HG03135 (cell line): ENCODE data around the gene DEPDC5.
"Not testable (repeated sequence)": the region's sequence is repeated elsewhere in the genome, so short reads cannot be mapped to it uniquely, and the experiment has no call there.

ENCODE experiments used
- ATAC-seq: cut with Tn5 transposase; IDR thresholded peaks from one replicate; pipeline ENCODE4 v1.9.1; 2021; ENCODE audit warnings: mild to moderate bottlenecking, moderate library complexity; ENCODE audit not compliant: unreplicated experiment

The DEPDC5 gene

GRCh38 chr22:31753634-31754501 lies at the start of gene DEPDC5:
TSS of gene DEPDC5 (plus strand) at chr22:31754019. CDS start at chr22:31754922, 903 bp downstream.
- peak; percentile 70 for ATAC-seq

- no peak for ATAC-seq
Measured at GRCh38 chr22:31707519-31707918, 46.3 kb upstream of the DEPDC5 start.

- not testable (repeated sequence) for ATAC-seq
Measured at GRCh38 chr22:31711226-31711625, 42.6 kb upstream of the DEPDC5 start.

DNA sequence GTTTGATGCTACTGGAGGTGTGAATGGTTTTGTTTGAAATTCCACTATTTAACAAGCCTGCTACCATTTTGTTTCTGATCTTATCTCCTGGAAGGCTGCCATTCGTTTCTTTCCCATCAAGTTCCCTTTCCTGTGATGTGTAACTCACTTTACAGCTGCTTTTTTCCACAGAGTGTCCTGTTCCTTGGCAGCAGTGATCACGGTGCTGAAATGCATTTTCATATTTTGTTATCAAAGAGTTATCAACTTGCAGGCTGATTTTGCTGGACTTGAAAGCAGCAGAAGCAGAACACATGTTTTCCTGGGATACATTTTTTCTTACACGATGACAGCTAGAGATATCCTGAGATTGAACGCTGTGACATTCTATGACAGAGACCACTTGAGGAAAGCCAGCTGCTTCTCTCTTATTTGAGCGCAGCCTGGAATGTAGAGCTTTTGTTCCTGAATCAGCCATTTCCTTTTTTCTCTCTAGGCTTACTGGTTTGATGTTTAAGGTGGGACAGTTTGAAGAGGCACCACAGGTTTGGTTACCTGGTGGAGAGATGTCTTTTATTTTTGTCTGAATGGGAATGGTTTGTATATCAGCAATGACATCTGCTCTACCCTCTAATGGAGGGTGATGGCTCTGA lies 38.6 kb upstream of the DEPDC5 start:
- no peak for ATAC-seq

DNA sequence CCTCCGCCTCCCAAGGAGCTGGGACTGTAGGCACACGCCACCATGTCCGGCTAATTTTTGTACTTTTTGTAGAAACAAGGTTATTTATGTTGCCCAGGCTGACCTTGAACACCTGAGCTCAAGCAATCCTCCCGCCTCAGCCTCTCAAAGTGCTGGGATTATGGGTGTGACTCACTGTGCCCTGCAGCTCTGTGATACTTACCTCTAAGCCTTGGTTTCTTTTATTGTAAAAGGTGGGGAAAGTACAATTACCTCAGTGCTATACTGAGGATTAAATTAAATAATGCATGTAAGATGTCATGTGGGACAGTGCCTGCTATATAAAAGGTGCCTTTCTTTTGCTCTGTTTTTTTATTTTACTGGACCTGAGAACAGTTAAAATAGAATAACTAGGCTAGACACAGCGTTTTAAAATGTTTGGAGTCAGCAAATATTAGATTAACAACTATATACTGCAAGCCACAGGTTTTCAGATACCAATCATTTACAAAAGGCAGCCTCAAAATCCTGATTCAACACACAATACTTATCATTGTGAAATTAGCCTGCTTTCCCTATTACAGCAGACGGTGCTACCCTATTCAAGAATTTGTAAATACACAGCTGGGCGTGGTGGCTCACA lies 33.9 kb upstream of the DEPDC5 start:
- no peak for ATAC-seq

DNA sequence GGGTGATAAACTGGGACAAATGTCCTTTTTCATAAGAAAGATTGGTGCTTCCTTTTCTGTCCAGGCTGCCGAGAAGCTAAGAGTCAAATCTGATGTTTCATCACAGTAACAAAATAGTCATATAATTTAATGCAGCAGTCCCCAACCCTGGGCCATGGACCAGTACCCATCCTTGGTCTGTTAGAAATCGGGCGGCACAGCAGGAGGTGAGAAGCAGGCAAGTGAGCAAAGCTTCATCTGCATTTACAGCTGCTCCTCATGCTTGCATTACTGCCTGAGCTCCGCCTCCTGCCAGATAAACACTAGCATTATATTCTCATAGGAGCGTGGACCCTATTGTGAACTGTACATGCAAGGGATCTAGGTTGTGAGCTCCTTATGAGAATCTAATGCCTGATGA lies 30.1 kb upstream of the DEPDC5 start:
- no peak for ATAC-seq

DNA sequence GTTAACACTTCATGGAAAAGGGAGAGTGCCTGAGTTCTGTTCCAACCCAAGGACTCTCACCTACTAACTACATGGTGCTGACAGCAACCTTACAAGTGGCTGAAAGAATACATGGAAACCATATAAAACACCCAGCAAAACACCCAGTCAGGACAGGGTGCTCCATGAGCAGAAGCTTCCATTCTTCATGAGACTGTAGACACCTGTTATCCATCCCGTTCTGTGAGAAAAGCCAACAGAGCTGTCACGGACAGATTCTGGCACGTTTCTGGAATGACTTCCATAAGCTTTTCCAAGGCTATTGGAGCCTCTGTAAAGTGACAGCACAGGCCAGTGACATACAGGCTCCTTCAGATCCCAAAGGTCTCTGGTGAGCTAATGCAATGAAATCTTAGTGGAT lies 27.1 kb upstream of the DEPDC5 start:
- no peak for ATAC-seq

GRCh38 chr22:31728857-31729256 lies 25.0 kb upstream of the DEPDC5 start:
- no peak for ATAC-seq

- ATAC-seq: no peak
Measured at GRCh38 chr22:31730344-31730711, 23.5 kb upstream of the DEPDC5 start.

- ATAC-seq: no peak
Measured at GRCh38 chr22:31732089-31732829, 21.6 kb upstream of the DEPDC5 start.

- ATAC-seq: no peak
Measured at GRCh38 chr22:31733580-31734079, 20.2 kb upstream of the DEPDC5 start.

DNA sequence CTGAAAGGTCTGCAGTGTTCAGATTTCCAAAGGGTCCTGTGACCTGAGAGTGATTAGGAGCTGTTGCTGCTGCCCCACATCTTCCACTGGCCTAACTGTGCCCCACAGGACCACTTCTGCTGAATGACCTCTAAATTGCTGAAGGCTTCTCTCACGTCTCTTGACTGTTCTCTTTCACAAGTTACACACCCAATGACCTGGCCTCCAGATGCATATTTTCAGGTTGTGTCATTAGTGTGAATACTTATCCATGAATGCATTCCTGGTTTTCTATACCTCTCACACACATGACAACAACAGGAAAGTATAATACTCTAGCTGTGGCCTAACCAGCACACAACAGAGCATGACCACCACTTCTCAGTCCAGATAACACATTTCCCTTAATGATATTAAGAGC lies 19.3 kb upstream of the DEPDC5 start:
- no peak for ATAC-seq

- no peak for ATAC-seq
Measured at GRCh38 chr22:31736458-31736857, 17.4 kb upstream of the DEPDC5 start.

- ATAC-seq: no peak
Measured at GRCh38 chr22:31737932-31738331, 15.9 kb upstream of the DEPDC5 start.

- no peak for ATAC-seq
Measured at GRCh38 chr22:31738566-31738965, 15.3 kb upstream of the DEPDC5 start.

GRCh38 chr22:31739795-31740201 lies 14.0 kb upstream of the DEPDC5 start:
- no peak for ATAC-seq

- ATAC-seq: not testable (repeated sequence)
Measured at GRCh38 chr22:31740314-31740713, 13.5 kb upstream of the DEPDC5 start.

- ATAC-seq: no peak
Measured at GRCh38 chr22:31742115-31742514, 11.7 kb upstream of the DEPDC5 start.

DNA sequence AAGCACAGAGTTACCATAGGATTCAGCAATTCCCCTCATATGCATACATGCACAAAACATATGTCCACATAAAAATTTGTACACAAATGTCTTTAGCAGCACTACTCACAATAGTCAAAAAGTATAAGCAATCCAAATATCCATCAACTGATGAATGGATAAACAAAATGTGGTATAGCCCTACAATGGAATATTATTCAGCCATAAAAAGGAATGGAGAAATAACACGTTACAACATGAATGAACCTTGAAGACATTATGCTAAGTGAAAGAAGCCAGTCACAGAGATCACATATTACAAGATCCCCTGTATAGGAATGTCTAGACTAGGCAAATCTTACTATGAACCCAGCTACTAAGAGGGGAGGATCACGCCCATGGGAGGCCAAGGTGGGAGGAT lies 11.1 kb upstream of the DEPDC5 start:
- no peak for ATAC-seq

DNA sequence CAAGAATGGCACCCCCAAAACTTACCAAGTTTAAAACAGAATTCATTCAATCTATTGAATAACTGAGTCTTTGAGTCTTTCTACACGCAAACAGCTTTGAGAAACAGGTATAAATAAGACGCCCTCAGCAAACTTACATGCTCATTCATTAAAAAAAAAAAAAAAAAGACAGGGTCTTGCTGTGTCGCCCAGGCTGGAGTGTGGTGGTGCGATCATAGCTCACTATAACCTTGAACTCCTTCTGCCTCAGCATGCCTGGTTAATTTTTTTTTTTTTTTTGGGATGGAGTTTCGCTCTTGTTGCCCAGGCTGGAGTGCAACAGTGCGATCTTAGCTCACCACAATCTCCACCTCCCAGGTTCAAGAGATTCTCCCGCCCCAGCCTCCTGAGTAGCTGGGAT lies 9.9 kb upstream of the DEPDC5 start:
- no peak for ATAC-seq

DNA sequence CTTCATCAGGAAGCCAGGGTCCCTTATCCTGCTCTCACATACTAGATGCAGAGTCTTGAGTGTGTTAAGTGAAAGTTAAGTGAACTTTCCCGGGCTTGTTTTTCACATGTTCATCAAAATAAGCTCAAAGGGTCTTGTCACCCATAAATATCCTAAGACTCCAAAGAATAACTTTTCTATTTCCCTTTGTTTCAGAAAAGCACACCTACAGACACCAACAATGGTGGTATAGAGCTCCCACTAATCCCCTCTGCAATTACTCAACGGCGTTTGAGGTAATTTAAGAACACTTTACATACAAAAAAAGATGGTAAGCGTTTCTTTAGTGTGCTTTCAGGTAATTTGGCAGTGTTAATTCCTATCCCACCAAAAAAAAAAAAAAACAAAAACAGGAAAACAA lies 6.4 kb upstream of the DEPDC5 start:
- ATAC-seq: no peak
